Loucy (cell line): Measurements from ENCODE around the gene LDLRAD4.

Source experiments
- H2AFZ ChIP-seq: fragments of 200-600 bp; sonication (generic); 2 replicates; pipeline ENCODE4 v1.6.0; 2016; ENCODE audit warnings: antibody characterized with exemption, mild to moderate bottlenecking, low read length, moderate library complexity
- H3F3A ChIP-seq: fragments of 200-600 bp; 2 replicates; pipeline ENCODE4 v1.6.0; 2016; ENCODE audit warnings: antibody characterized with exemption, low read depth, mild to moderate bottlenecking
- H3K27me3 ChIP-seq: fragments of 200-600 bp; sonication (generic); 2 replicates; pipeline ENCODE4 v1.6.1; 2014; ENCODE audit warnings: low read length, mild to moderate bottlenecking; ENCODE audit not compliant: insufficient read depth, poor library complexity, severe bottlenecking
- H3K36me3 ChIP-seq: fragments of 200-600 bp; sonication (generic); 2 replicates; pipeline ENCODE4 v1.6.1; 2016; ENCODE audit warnings: low read length; ENCODE audit not compliant: insufficient read depth
- H3K4me1 ChIP-seq: fragments of 200-600 bp; sonication (generic); 2 replicates; pipeline ENCODE4 v1.5.1; 2014; ENCODE audit warnings: low read length, mild to moderate bottlenecking; ENCODE audit not compliant: insufficient read depth, poor library complexity, severe bottlenecking
- H3K4me2 ChIP-seq: fragments of 200-600 bp; sonication (generic); 2 replicates; pipeline ENCODE4 v1.6.0; 2014; ENCODE audit warnings: antibody characterized with exemption, low read length, low read depth, mild to moderate bottlenecking; ENCODE audit not compliant: poor library complexity, severe bottlenecking
- H3K4me3 ChIP-seq: fragments of 200-600 bp; sonication (generic); 2 replicates; pipeline ENCODE4 v1.5.1; 2014; ENCODE audit warnings: low read length, mild to moderate bottlenecking, mixed read lengths; ENCODE audit not compliant: poor library complexity, severe bottlenecking
- H3K79me2 ChIP-seq: fragments of 200-600 bp; sonication (generic); 2 replicates; pipeline ENCODE4 v1.6.1; 2014; ENCODE audit warnings: low read length; ENCODE audit not compliant: insufficient read depth
- H3K9ac ChIP-seq: fragments of 200-600 bp; sonication (generic); 2 replicates; pipeline ENCODE4 v1.6.0; 2014; ENCODE audit warnings: mild to moderate bottlenecking, low read depth, low read length, moderate library complexity; ENCODE audit not compliant: poor library complexity, severe bottlenecking
- H3K9me2 ChIP-seq: fragments of 200-600 bp; sonication (generic); replicated peaks from 2 replicates; pipeline ENCODE4 v1.6.1; 2016; ENCODE audit warnings: low read depth, low read length, mixed read lengths
- H3K9me3 ChIP-seq: fragments of 200-600 bp; sonication (generic); 2 replicates; pipeline ENCODE4 v1.6.1; 2014; ENCODE audit warnings: mild to moderate bottlenecking, antibody characterized with exemption, low read length, low read depth; ENCODE audit not compliant: insufficient read depth
- H4K20me1 ChIP-seq: fragments of 200-600 bp; sonication (generic); 2 replicates; pipeline ENCODE4 v1.6.0; 2014; ENCODE audit warnings: antibody characterized with exemption, low read length, mild to moderate bottlenecking; ENCODE audit not compliant: insufficient read depth, poor library complexity, severe bottlenecking
- EZH2phosphoT487 ChIP-seq: fragments of 200-600 bp; IDR thresholded peaks from 2 replicates; pipeline ENCODE4 v1.6.1; 2018; ENCODE audit warnings: antibody characterized with exemption, mild to moderate bottlenecking, moderate library complexity, borderline replicate concordance
- TF ChIP-seq, protein P1 (sequence below): fragments of 200-600 bp; sonication (generic); conservative IDR thresholded peaks from 2 replicates; pipeline ENCODE4 v1.5.1; 2014; ENCODE audit warnings: mild to moderate bottlenecking, antibody characterized with exemption, low read length

LDLRAD4 gene

DNA sequence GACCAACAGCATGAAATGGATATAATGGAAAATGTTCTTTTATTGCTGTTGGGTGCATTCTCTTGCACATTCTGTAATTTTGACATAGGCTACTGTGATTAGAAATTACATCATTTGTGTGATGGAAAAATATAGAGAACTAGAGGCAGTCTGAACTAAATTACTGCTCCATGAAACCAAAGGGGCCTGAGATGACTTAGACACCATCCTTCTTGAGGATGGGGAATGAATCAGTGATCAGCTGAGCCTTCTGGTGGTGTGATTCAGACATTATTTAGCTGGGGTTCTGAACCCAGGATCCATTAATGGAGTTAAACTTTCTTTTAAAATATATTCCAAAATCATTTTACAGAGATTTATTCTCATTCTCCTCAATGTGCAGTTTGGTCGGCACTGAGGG lies 135.8 kb downstream of the LDLRAD4 start:
- no peaks in the 10 kb centered on the region for H3K9me2 ChIP-seq
- H3K36me3 ChIP-seq, result no peaks in the 10 kb centered on the region
- H3F3A ChIP-seq, result no peaks in the 10 kb centered on the region
- H3K79me2 ChIP-seq, result peaks cover 28% of the 10 kb centered on the region; the same call in 1 of the 2 replicates
- H3K9ac ChIP-seq, result no peak overlapping the region
- H3K4me3 ChIP-seq, result no peak overlapping the region
- H3K27me3 ChIP-seq, result no peaks in the 10 kb centered on the region
- no peak overlapping the region for H3K4me2 ChIP-seq
- H4K20me1 ChIP-seq, result no peaks in the 10 kb centered on the region
- TF ChIP-seq, protein P1, sequence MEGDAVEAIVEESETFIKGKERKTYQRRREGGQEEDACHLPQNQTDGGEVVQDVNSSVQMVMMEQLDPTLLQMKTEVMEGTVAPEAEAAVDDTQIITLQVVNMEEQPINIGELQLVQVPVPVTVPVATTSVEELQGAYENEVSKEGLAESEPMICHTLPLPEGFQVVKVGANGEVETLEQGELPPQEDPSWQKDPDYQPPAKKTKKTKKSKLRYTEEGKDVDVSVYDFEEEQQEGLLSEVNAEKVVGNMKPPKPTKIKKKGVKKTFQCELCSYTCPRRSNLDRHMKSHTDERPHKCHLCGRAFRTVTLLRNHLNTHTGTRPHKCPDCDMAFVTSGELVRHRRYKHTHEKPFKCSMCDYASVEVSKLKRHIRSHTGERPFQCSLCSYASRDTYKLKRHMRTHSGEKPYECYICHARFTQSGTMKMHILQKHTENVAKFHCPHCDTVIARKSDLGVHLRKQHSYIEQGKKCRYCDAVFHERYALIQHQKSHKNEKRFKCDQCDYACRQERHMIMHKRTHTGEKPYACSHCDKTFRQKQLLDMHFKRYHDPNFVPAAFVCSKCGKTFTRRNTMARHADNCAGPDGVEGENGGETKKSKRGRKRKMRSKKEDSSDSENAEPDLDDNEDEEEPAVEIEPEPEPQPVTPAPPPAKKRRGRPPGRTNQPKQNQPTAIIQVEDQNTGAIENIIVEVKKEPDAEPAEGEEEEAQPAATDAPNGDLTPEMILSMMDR, result no peak
- no peak for TF ChIP-seq EZH2phosphoT487
- no peaks in the 10 kb centered on the region for H3K9me3 ChIP-seq
- peaks cover 22% of the 10 kb centered on the region for H3K4me1 ChIP-seq
- no peak overlapping the region for H2AFZ ChIP-seq

DNA sequence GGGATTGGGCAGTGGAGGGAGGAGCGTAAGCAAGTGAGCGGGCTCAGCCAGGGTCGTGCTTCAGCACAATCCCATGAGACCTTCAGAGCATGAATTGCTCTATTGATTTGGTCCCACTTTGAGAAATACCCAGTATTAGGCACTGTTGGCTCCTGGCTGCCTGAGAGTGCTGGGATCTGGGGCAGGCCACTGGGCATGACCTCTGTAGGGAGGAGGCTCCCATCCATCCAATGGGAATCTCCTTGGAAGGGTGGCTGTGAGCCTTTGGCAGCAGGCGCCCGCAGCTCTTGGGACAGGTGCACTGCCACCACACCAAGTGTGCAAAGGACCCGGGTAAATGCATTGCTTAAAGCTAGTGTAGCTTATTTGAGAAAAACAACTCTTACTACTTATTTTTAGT lies 137.5 kb downstream of the LDLRAD4 start:
- H3K4me2 ChIP-seq, result no peak overlapping the region
- H2AFZ ChIP-seq, result no peak overlapping the region
- no peaks in the 10 kb centered on the region for H3K9me2 ChIP-seq
- TF ChIP-seq, protein P1, result no peak
- TF ChIP-seq EZH2phosphoT487, result no peak
- H3K4me1 ChIP-seq, result peaks cover 22% of the 10 kb centered on the region
- H3K9ac ChIP-seq, result no peak overlapping the region
- H3K79me2 ChIP-seq, result peaks cover 28% of the 10 kb centered on the region; the same call in 1 of the 2 replicates
- H3K4me3 ChIP-seq, result no peak overlapping the region
- H3K36me3 ChIP-seq, result no peaks in the 10 kb centered on the region
- no peaks in the 10 kb centered on the region for H3K9me3 ChIP-seq
- H4K20me1 ChIP-seq, result no peaks in the 10 kb centered on the region
- H3F3A ChIP-seq, result no peaks in the 10 kb centered on the region
- no peaks in the 10 kb centered on the region for H3K27me3 ChIP-seq

DNA sequence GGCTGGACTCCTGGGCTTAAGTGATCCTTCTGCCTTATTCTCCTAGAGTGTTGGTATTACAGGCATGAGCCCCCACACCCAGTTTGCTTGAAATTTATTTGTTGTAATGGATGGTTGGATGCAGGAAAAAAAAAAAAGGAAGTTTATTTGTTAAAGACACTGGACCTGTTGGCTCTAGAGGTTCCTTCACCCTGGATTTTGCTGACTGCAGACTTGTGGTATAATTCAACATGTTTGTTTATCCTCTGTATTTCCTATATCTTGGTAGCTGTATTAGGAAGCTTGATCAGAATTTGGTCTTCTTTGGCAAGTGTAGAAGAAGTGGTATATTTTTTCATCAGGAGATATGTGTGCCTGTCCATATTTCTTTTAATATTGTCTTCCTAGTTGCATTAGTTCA lies 138.7 kb downstream of the LDLRAD4 start:
- H3K9ac ChIP-seq, result no peak overlapping the region
- H3F3A ChIP-seq, result no peaks in the 10 kb centered on the region
- no peak overlapping the region for H2AFZ ChIP-seq
- no peaks in the 10 kb centered on the region for H3K9me2 ChIP-seq
- no peaks in the 10 kb centered on the region for H3K9me3 ChIP-seq
- H4K20me1 ChIP-seq, result no peaks in the 10 kb centered on the region
- peaks cover 22% of the 10 kb centered on the region for H3K4me1 ChIP-seq
- no peak overlapping the region for H3K4me3 ChIP-seq
- no peak overlapping the region for H3K4me2 ChIP-seq
- peaks cover 28% of the 10 kb centered on the region; the same call in 1 of the 2 replicates for H3K79me2 ChIP-seq
- no peaks in the 10 kb centered on the region for H3K27me3 ChIP-seq
- TF ChIP-seq EZH2phosphoT487, result no peak
- TF ChIP-seq, protein P1, result no peak
- no peaks in the 10 kb centered on the region for H3K36me3 ChIP-seq
